Measurements from ENCODE around the gene RNF213. TPM values are rescaled to one million over a fixed set of nuclear protein-coding genes. Genes with fewer than 3 reads are reported as not detected.
A peak's percentile ranks its signal among the peaks of the same experiment; 100 is the strongest.

RNF213 gene
- total RNA-seq, 2 experiments from 2014 or later, result 488 TPM

DNA sequence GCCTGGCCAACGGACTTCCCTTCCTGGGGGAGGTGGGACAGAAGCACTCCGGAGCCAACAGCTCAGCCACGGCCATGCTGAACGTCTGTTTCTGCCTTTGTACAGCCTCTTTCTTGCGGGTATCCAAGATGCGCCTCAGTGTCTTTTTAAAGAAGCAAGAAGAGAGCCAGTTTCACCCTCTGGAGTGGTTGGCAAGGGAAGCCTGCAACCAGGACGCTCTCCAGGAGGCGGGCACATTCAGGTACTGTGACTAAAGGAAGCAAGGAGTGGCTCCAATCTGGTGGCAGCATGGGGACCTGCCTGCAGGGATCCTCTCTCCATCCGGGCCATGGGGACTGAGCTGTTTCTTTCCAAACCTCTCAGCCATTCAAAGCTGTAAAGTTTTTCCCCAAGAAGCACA lies 93.7 kb downstream of the RNF213 start:
- POLR2A ChIA-PET, result no interaction called here
- H3K4me3 Mint-ChIP-seq, result no peak overlapping the region

DNA sequence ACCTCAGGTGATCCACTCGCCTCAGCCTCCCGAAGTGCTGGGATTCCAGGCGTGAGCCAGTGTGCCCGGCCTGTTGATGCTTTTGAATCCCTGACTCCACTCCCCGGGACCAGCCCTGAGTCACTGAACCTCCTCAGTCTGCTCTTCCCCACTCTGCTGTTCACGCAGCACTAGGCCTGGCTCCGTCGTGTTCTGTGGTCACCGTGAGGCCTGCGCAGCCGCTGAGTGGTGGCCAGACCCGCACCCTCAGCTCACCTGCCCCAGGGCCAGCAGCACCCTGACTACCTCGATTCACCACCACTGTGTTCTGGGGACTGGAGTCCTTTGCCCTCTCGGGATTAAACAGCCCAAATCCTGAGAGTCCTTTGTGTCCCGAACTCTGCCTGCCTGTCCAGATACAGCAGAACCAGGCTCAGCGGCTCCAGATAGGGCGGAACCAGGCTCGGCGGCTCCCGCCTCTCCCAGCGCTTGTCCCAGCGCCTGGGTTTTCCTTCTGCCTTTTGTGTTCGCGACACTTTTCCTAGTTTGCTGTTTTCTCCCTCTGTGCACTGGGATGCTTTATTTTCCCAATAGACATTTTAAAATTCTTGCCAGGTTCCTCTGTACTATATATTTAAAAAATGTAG lies 95.7 kb downstream of the RNF213 start:
- Mint-ChIP-seq H3K27ac (no peak overlapping the region), H3K36me3 (peaks cover 54% of the 10 kb centered on the region)
- ATAC-seq (ENCODE audit: low read depth), result no peak

More for the DNA sequence above, 93.7 kb downstream of the RNF213 start:
- Mint-ChIP-seq H3K4me1 (no peaks in the 10 kb centered on the region), H3K36me3 (peaks cover 42% of the 10 kb centered on the region), H3K27ac (no peak overlapping the region), H3K27me3 (no peaks in the 10 kb centered on the region), H3K9me3 (no peaks in the 10 kb centered on the region)
- no peak for ATAC-seq (ENCODE audit: low read depth)
- no peak for DNase-seq

DNA sequence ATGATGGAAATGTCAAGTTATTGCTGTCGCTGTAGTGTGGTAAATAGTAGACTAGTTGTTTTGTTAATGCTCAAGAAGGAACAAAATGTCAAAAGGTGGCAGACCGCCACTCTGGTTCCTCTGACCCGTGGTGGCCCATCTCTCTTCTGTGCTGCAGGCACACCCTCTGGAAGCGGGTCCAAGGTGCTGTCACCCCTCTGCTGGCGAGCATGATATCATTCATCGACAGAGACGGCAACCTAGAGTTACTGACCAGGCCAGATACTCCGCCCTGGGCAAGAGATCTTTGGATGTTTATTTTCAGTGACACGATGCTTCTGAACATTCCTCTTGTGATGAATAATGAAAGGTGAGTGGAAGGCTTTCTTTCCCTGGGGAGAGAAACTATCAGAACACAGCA lies 97.5 kb downstream of the RNF213 start:
- DNase-seq (no peak), ATAC-seq (ENCODE audit: low read depth) (no peak)
- H3K36me3 Mint-ChIP-seq, result peaks cover 52% of the 10 kb centered on the region
- H3K4me3 Mint-ChIP-seq, result no peak overlapping the region
- POLR2A ChIA-PET, result no interaction called here
- H3K27ac Mint-ChIP-seq, result no peak overlapping the region
- no peaks in the 10 kb centered on the region for H3K9me3 Mint-ChIP-seq
- H3K4me1 Mint-ChIP-seq, result no peaks in the 10 kb centered on the region
- no peaks in the 10 kb centered on the region for H3K27me3 Mint-ChIP-seq

More for the DNA sequence above, 95.7 kb downstream of the RNF213 start:
- POLR2A ChIA-PET, result no interaction called here
- no peaks in the 10 kb centered on the region for H3K4me1 Mint-ChIP-seq
- no peaks in the 10 kb centered on the region for H3K27me3 Mint-ChIP-seq
- H3K4me3 Mint-ChIP-seq, result no peak overlapping the region
- H3K9me3 Mint-ChIP-seq, result no peaks in the 10 kb centered on the region
- DNase-seq, result no peak

DNA sequence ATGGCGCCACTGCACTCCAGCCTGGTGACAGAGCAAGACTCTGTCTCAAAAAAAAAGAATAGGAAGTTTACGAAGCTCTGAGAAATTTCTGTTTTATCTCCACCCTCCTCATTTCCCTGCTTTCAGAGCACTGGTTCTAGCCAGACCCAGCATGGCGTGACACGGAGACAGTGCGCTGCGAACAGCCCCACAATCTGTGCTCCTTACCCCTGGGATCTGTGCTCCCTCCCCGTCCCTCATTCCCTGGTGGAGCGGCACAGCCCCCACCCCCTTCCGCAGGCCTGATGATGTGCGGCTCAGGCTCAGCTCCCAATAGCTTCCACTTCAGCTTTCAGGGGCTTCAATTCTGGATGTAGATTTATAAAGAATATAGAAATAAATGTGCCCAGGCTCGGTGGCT lies 98.2 kb downstream of the RNF213 start:
- POLR2A ChIA-PET, result no interaction called here
- H3K27ac Mint-ChIP-seq, result no peak overlapping the region
- no peak for DNase-seq
- H3K27me3 Mint-ChIP-seq, result no peaks in the 10 kb centered on the region
- H3K4me3 Mint-ChIP-seq, result no peak overlapping the region
- peaks cover 50% of the 10 kb centered on the region for H3K36me3 Mint-ChIP-seq
- H3K4me1 Mint-ChIP-seq, result no peaks in the 10 kb centered on the region
- H3K9me3 Mint-ChIP-seq, result no peaks in the 10 kb centered on the region
- ATAC-seq (ENCODE audit: low read depth), result no peak

DNA sequence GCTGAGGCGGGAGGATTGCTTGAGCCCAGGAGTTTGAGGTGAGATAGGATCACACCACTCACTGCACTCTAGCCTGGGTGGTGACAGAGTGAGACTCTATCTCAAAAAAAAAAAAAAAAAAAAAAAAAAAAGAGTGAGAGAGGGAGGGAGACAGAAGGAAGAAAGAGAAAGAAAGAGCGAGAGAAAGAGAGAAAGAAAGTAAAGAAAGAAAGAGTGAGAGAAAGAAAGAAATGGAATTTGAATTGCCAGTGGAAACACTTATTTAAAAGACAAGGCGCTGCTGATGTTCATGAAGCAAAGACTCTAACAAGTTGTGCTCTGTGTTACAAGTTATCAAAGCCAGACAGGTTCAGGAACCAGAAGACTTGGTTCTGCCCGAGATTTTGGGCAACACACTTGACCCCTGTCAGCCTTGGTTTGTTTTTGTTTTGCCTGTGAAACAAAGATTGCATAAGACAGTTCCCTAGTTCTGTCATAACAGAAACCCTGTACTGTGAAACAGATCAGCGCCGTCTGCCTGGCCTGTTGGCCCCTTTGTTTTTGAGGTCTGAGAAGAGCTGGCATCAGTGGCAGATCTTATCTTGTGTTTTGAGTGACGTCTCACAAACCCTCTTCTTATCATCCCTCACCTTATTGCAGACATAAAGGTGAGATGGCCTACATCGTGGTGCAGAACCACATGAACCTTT lies 98.9 kb downstream of the RNF213 start:
- Mint-ChIP-seq H3K27me3 (no peaks in the 10 kb centered on the region), H3K4me1 (no peaks in the 10 kb centered on the region), H3K36me3 (peaks cover 51% of the 10 kb centered on the region), H3K9me3 (no peaks in the 10 kb centered on the region), H3K4me3 (no peak overlapping the region), H3K27ac (peak overlapping the region; percentile 25)
- DNase-seq, result no peak
- no peak for ATAC-seq (ENCODE audit: low read depth)
- POLR2A ChIA-PET, result interaction anchor here (0.6 kb wide), 1 partner anchor 284 kb away, joined by 3 read pairs; no protein-coding TSS in a partner anchor

DNA sequence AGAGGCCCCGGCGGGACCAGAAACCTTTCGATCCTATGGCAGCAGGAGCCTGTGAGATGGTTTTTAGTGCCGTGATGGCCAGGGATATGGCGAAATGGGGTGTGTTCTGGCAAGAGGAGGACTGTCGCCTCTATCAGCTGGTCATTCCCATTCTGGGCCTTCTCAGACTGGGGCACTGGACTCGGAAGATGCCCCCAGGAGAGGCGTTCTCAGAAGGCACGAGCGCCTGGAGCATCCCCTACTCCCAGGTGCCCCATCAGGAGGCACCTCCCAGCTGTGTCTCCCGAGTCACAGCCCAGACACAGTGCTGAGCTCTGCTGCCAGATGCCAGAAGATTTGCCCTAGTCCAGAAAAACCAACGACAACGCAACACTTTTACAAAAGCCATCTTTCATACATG lies 99.7 kb downstream of the RNF213 start:
- Mint-ChIP-seq H3K4me1 (no peaks in the 10 kb centered on the region), H3K9me3 (no peaks in the 10 kb centered on the region), H3K27me3 (no peaks in the 10 kb centered on the region), H3K27ac (no peak overlapping the region), H3K4me3 (no peak overlapping the region), H3K36me3 (peaks cover 49% of the 10 kb centered on the region)
- POLR2A ChIA-PET, result no interaction called here
- ATAC-seq (ENCODE audit: low read depth), result no peak
- peak; percentile 15 for DNase-seq

DNA sequence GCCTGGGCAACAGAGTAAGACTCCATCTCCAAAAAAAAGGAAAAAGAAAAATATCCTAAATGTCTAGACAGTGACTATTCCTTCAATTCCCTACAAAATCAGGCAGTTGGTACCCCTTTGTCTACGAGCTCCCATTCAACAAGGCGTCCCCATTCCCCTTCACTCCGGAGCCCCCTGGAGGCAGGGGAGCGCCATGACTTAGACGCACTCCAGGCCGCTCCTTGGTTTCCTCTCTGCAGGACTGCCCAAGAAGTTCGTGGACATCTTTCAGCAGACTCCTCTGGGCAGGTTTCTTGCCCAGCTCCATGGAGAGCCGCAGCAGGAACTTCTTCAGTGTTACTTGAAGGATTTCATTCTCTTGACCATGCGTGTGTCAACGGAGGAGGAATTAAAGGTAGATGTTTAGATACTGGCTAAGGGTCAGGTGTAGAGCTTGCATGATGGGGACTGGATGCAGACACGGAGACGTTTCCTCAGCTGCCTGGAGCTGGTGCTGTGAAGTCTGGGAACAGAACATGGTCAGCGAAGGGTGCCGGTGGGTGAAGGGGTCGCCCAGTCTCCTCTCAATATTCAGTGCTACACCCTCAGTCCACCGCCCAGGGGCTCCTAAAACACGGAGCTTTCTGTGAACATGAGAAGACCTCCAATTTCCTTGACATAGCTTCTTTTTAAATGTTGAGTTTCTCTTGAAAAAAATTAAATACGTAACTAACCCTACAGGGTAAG lies 101.0 kb downstream of the RNF213 start:
- Mint-ChIP-seq H3K9me3 (no peaks in the 10 kb centered on the region), H3K27ac (no peak overlapping the region), H3K4me3 (no peak overlapping the region), H3K27me3 (no peaks in the 10 kb centered on the region), H3K36me3 (peaks cover 49% of the 10 kb centered on the region), H3K4me1 (no peaks in the 10 kb centered on the region)
- ATAC-seq (ENCODE audit: low read depth), result no peak
- POLR2A ChIA-PET, result no interaction called here
- peak; percentile 37 for DNase-seq

DNA sequence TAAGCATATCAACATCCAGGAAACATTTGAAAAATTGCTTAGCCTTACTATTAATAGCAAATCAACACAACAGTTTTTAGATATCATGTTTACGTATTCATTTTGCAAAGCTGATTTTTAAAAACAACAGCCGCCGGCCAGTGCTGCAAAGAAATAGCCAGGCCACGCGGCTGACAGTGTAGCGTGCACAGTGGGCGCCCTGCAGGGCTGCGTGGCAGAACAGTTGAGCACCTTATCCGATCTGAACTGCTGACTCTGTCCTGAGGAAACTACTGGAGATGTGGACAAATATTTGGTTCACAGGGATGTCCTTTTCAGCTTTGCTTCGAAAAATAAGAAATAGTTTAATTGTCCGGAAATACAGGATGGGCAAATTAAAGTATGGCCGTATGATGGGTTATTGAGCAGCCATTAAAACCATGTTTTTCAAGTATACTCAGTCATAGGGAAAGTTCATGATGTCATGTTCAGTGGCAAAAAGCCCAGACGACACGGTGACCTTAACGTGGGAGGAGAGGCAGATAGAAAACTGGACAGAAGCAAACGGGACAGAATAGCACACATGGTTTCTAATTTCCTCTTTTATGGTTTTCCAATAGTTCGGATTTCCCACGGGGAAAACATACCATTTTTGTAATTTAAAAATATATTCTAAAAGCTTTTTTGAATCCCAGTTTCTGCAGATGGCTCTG lies 101.9 kb downstream of the RNF213 start:
- Mint-ChIP-seq H3K4me3 (no peak overlapping the region), H3K9me3 (no peaks in the 10 kb centered on the region), H3K27ac (no peak overlapping the region), H3K36me3 (peaks cover 49% of the 10 kb centered on the region), H3K27me3 (no peaks in the 10 kb centered on the region), H3K4me1 (no peaks in the 10 kb centered on the region)
- ATAC-seq (ENCODE audit: low read depth), result no peak
- peak; percentile 23 for DNase-seq
- POLR2A ChIA-PET, result no interaction called here

DNA sequence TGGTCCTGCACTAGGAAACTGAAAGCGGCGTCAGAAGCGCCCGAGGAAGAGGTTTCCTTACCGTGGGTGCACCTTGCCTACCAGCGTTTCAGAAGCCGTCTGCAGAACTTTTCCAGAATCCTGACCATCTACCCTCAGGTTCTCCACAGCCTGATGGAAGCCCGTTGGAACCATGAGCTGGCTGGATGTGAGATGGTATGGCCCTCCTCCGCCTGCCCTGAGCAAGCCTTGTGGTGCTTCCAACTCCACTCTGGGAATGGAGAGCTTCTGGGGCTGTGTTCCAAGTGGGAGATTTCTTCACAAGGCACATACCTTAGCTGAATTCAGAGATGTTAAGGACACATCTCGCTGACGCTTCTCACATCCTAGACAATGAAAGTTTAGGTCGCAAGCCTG lies 102.5 kb downstream of the RNF213 start:
- POLR2A ChIA-PET, result no interaction called here
- H3K27ac Mint-ChIP-seq, result no peak overlapping the region
- H3K27me3 Mint-ChIP-seq, result no peaks in the 10 kb centered on the region
- DNase-seq (no peak), ATAC-seq (ENCODE audit: low read depth) (no peak)
- H3K36me3 Mint-ChIP-seq, result peaks cover 50% of the 10 kb centered on the region
- H3K4me1 Mint-ChIP-seq, result no peaks in the 10 kb centered on the region
- no peak overlapping the region for H3K4me3 Mint-ChIP-seq
- no peaks in the 10 kb centered on the region for H3K9me3 Mint-ChIP-seq

DNA sequence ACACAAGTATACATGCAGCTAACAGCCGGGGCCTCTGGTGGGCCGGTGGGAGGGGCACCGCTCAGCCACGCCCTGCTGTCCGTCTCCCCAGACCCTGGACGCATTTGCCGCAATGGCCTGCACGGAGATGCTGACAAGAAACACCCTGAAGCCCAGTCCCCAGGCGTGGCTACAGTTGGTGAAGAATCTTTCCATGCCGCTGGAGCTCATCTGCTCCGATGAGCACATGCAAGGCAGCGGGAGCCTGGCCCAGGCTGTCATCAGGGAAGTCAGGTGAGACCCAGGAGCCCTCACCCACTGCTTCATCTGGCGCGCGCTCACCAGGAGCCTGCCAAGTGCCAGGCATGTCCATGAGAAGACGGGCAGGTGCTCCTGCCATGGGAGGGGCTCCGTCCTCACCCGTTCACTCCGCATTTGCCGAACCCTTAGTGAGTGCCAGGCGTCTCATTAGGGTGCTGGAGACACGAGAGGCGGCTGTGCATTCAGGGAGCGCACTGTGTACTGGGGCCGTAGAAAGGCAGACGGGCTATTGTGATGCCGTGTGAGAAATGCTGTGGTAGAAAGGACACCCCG lies 103.0 kb downstream of the RNF213 start:
- peaks cover 46% of the 10 kb centered on the region for H3K36me3 Mint-ChIP-seq
- POLR2A ChIA-PET, result no interaction called here
- H3K27ac Mint-ChIP-seq, result no peak overlapping the region

DNA sequence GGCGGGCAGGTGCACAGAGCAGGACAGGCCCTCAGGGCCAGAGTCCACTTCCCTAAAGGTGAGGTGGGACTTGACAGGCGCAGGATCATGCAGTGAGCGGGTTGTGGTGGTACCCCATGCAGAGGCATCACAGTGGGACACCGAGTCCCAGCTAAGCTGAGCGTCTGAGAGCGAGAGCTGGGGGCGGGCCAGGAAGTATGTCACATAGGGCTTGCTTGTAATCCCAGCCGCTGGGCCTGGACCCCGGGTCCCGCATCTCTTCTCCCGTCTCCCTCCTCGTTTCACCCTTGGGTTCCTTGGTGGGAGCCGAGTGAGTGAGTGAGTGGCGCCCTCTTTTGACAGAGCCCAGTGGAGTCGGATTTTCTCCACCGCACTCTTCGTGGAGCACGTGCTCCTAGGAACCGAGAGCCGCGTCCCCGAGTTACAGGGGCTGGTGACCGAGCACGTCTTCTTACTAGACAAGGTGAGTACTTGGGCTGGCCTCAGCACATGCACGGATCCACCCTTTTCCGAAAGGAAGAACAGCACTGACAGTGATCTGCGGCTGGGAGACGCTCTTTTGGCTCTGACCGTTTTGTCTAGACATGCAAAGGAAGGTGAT lies 103.5 kb downstream of the RNF213 start:
- Mint-ChIP-seq H3K36me3 (peaks cover 43% of the 10 kb centered on the region), H3K9me3 (no peaks in the 10 kb centered on the region), H3K27me3 (no peaks in the 10 kb centered on the region), H3K27ac (no peak overlapping the region), H3K4me3 (no peak overlapping the region), H3K4me1 (no peaks in the 10 kb centered on the region)
- POLR2A ChIA-PET, result no interaction called here
- DNase-seq, result peak; percentile 25
- peak; percentile 39 for ATAC-seq (ENCODE audit: low read depth)

More for the DNA sequence above, 103.0 kb downstream of the RNF213 start:
- DNase-seq (peak; percentile 19), ATAC-seq (ENCODE audit: low read depth) (no peak)
- no peaks in the 10 kb centered on the region for H3K4me1 Mint-ChIP-seq
- no peaks in the 10 kb centered on the region for H3K27me3 Mint-ChIP-seq
- no peak overlapping the region for H3K4me3 Mint-ChIP-seq
- H3K9me3 Mint-ChIP-seq, result no peaks in the 10 kb centered on the region

DNA sequence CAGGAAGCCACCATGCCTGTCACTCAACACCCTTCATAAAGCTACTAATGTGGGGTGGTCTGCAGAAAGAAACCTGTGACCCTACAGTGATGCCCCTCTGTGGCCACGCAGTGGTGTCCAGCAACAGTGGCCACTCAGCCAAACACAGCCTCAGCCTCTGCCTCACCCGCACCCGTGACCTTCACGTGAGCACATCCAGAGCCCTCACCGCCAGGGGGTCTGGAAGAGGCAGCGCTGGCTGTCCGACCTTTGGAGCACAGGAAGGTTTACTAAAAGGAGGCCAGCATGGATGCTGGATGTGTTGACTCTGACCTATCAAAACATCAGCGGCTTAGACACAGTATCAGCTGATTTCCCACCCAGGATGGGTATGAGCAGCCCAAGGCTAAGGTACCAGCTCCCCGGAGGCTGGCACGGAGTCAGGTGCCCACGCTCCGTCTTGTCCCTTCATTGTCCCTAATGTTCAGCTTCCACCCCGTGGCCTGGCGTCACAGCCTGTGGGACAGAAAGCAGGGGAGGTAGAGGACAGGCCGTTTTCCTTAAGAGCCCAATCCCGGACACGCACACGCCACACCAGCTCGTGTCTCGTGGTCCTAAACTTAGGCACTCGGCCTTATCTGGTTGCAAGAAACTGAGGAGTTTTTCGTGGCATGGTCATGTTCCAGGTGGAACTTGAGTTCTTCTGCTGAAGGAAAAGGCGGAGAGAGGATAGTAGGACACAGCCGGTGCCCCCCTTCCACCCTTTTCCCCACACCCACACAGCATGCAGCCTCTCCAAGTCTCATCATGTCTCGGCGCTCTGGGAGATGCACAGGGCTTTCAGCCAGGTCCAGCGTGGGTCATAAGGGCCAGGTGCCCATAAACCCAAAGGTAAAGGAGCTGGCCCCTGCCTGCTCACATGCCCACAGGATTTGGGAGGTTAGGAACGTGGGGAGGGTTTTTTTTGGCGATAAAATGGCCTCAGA lies 104.6 kb downstream of the RNF213 start:
- POLR2A ChIA-PET, result interaction anchor here (0.6 kb wide), 1 partner anchor 12 kb away, joined by 3 read pairs; no protein-coding TSS in a partner anchor
- peaks cover 40% of the 10 kb centered on the region for H3K36me3 Mint-ChIP-seq
- no peak for ATAC-seq (ENCODE audit: low read depth)

More for the DNA sequence above, 104.6 kb downstream of the RNF213 start:
- peak; percentile 12 for DNase-seq
- Mint-ChIP-seq H3K27me3 (no peaks in the 10 kb centered on the region), H3K4me3 (no peak overlapping the region), H3K4me1 (no peaks in the 10 kb centered on the region), H3K27ac (no peak overlapping the region), H3K9me3 (no peaks in the 10 kb centered on the region)

Data from activated naive CD8-positive, alpha-beta T cell treated with anti-CD3 and anti-CD28 coated beads, Interleukin-2, amount 10 ng/mL, durations not matched to agents 7 days and 5 days (primary cell).